Body of pancreas (tissue), 4 donors: ENCODE results near the gene KDM4C. TPM values are rescaled to one million over a fixed set of nuclear protein-coding genes. Genes with fewer than 3 reads are reported as not detected.
"Not testable (repeated sequence)": the region's sequence is repeated elsewhere in the genome, so short reads cannot be mapped to it uniquely, and the experiment has no call there.

Experiments
- ATAC-seq: fragments of 150-250 bp; one replicate; pipeline ENCODE4 v1.9.1; 2016
- DNase-seq, 4 donors: peaks; one replicate each; pipeline ENCODE4 v3.0.0-alpha.2; 2019
- H3K27ac ChIP-seq, 4 donors: fragments of 200-600 bp; sonication (generic); 1 replicate in 3 of 4; 2 replicates in 1 of 4; pipeline versions ENCODE4 v1.5.1 to v1.6.1; 2016 to 2019; ENCODE audit warnings: mild to moderate bottlenecking in 1 of 4, mixed read lengths in 1 of 4, moderate library complexity in 1 of 4
- H3K27me3 ChIP-seq, 2 donors: fragments of 200-600 bp; sonication (generic); one replicate each; pipeline ENCODE4 v1.6.0; 2016; ENCODE audit warnings: mild to moderate bottlenecking in 1 of 2
- H3K36me3 ChIP-seq, 2 donors: fragments of 200-600 bp; sonication (generic); replicated peaks in 1 of 2; 2 replicates each; pipeline ENCODE4 v1.5.1; 2016; ENCODE audit warnings: low read depth in 2 of 2; ENCODE audit not compliant: insufficient read depth in 1 of 2
- H3K4me1 ChIP-seq: fragments of 200-600 bp; sonication (generic); one replicate; pipeline ENCODE4 v1.6.0; 2016
- H3K4me3 ChIP-seq, 2 donors: fragments of 200-600 bp; sonication (generic); 1 replicate in 1 of 2; 2 replicates in 1 of 2; pipeline ENCODE4 v1.5.1; 2016 to 2019
- H3K9me3 ChIP-seq, 3 donors: fragments of 200-600 bp; sonication (generic); 1 replicate in 2 of 3; 2 replicates in 1 of 3; pipeline ENCODE4 v1.5.1; 2016
- POLR2A ChIP-seq, 3 donors: fragments of 450-650 bp; IDR thresholded peaks; one replicate each; pipeline ENCODE4 v1.6.1; 2016; ENCODE audit warnings: antibody characterized with exemption in 3 of 3, mild to moderate bottlenecking in 2 of 3
- WGBS, 2 donors: methylation state at CpG; one replicate each; pipeline ENCODE4 v1.1.5; 2017; 5-methylcytosine and 5-hydroxymethylcytosine counted together
- intact Hi-C: fragments of 100-400 bp; cut with DNase I; formaldehyde crosslinking; loops from one replicate; pipeline ENCODE4 v1.15.1; 2023
- total RNA-seq, 2 donors: library from RNA; depleted of rRNA; stranded (reverse); fragments of >200 nt; gene quantifications; one replicate each; pipeline ENCODE4 v1.1.0, GENCODE V29; 2016
- TF ChIP-seq, protein P1 (sequence below), 7 experiments: fragments of 450-650 bp in 4 of 7; fragments of 200-600 bp in 3 of 7; sonication (generic) in 3 of 7; IDR thresholded peaks; one replicate each; pipeline ENCODE4 v1.5.1; 2016 to 2019; ENCODE audit warnings: antibody characterized with exemption in 7 of 7

The KDM4C gene
- total RNA-seq, 2 donors from 2014 or later, result 40.5 to 48.5 TPM

DNA sequence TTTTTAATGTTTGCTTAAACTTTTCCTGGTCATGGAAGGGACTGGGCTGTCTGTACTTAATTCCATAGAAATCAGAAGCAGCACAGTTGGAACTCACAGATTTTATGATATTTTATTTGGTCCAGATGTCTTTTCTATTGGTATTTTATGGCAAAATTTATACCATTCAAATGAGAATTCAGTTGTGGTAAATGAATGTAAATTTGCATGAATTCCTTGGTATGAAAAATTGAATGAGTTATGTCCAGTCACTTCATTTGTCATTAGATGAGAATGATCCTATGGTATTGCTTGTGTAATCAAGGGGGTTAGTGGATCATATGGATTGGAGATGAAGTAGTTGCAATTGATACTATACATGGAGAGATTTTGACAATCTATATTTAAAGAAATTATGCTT, 188.0 kb downstream of the KDM4C start:
- intact Hi-C loops, result no loop called here
- no peak overlapping the region for H3K27ac ChIP-seq
- DNase-seq (no peak), ATAC-seq (no peak)
- no peaks in the 10 kb centered on the region for H3K36me3 ChIP-seq
- H3K27me3 ChIP-seq, result no peaks in the 10 kb centered on the region
- H3K4me1 ChIP-seq, result peaks cover 10% of the 10 kb centered on the region
- TF ChIP-seq, protein P1, sequence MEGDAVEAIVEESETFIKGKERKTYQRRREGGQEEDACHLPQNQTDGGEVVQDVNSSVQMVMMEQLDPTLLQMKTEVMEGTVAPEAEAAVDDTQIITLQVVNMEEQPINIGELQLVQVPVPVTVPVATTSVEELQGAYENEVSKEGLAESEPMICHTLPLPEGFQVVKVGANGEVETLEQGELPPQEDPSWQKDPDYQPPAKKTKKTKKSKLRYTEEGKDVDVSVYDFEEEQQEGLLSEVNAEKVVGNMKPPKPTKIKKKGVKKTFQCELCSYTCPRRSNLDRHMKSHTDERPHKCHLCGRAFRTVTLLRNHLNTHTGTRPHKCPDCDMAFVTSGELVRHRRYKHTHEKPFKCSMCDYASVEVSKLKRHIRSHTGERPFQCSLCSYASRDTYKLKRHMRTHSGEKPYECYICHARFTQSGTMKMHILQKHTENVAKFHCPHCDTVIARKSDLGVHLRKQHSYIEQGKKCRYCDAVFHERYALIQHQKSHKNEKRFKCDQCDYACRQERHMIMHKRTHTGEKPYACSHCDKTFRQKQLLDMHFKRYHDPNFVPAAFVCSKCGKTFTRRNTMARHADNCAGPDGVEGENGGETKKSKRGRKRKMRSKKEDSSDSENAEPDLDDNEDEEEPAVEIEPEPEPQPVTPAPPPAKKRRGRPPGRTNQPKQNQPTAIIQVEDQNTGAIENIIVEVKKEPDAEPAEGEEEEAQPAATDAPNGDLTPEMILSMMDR (IDR thresholded peaks at IDR 0.05), result no peak
- no peak for TF ChIP-seq POLR2A (IDR thresholded peaks at IDR 0.05)
- H3K4me3 ChIP-seq, result no peak overlapping the region
- H3K9me3 ChIP-seq, result no peaks in the 10 kb centered on the region

DNA sequence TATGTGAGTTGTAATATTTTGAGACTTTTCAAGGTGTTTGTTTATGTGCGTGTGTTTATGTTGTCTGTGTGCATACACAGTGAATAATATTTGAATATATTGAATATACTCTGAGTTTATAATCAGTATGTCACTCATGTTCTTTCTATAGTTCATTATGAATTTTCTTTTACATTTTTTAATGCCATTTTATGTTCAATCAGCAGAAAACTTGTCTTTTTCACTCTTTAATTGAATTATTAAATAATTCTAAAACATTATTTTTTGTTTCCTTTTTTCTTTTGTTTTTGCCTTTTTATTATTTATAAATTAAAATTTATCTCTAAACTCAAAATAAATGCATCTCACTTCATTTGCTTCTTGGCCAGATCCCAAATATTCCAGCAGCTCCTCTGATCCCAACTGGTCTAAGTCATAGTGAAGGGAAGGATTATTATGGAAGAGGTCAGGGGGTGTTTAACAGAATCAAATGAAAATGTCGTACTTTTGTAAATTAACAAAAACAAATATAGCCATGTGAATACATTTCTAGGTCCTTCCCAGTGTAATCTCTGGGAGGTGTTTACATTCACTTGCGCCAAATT, 188.9 kb downstream of the KDM4C start:
- whole genome bisulfite sequencing, 2 donors, result 50 to 56% methylated on average over 3 of the region's 3 CpGs
- no peak for ATAC-seq

GRCh38 chr9:6948921-6949320, 191.1 kb downstream of the KDM4C start:
- intact Hi-C loops, ATAC-seq, H3K4me3 ChIP-seq, H3K4me1 ChIP-seq, H3K9me3 ChIP-seq, H3K27me3 ChIP-seq, H3K36me3 ChIP-seq, DNase-seq, H3K27ac ChIP-seq: not testable (repeated sequence)
- 94% methylated on average over 12 to 19 of the region's 31 CpGs for WGBS, 2 donors

More for the DNA sequence above, 188.9 kb downstream of the KDM4C start:
- no peak for TF ChIP-seq POLR2A (IDR thresholded peaks at IDR 0.05)
- TF ChIP-seq, protein P1 (IDR thresholded peaks at IDR 0.05), result no peak
- Histone ChIP-seq H3K4me1 (peaks cover 10% of the 10 kb centered on the region), H3K27ac (no peak overlapping the region), H3K36me3 (no peaks in the 10 kb centered on the region), H3K4me3 (no peak overlapping the region), H3K27me3 (no peaks in the 10 kb centered on the region), H3K9me3 (no peaks in the 10 kb centered on the region)
- no peak for DNase-seq
- intact Hi-C loops, result no loop called here

DNA sequence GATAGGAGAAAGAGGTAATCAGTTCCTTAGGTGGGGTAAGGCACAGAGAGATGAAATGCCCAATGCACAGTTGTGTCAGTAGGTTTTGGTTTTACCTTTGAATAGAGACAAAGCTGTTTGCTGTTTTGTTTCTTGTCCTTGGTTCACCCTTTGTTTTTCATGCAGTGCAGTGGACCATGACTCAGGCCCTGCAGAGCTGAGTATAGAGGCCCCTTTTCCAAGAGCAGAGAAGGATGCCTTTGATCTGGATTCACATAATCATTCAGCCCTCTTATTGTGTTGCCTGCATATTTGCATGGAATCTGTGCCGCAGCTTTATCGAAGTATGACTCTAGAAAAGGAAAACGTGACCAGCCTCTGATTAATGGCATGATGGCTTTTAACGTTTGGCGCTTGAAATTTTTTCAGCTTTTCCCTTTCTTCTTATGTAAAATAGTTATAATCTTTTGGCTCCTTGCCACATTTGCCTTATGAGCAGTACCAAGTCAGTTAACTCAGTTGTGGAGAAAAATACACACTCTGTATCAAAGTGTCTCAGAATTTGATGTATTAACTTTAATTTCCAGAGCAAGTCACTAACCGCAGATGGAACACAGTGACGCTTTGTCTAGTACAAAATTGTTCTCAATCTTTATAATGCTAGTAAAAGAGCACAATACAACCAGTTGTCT, 197.6 kb downstream of the KDM4C start:
- intact Hi-C loops, result no loop called here
- no peaks in the 10 kb centered on the region for H3K9me3 ChIP-seq
- peaks cover 35% of the 10 kb centered on the region for H3K4me1 ChIP-seq
- TF ChIP-seq, protein P1 (IDR thresholded peaks at IDR 0.05), result no peak
- TF ChIP-seq POLR2A (IDR thresholded peaks at IDR 0.05), result no peak
- WGBS, 2 donors, result 21 to 22% methylated on average over 7 of the region's 7 CpGs
- ATAC-seq (peak; percentile 38), DNase-seq (no peak)
- H3K36me3 ChIP-seq, result no peaks in the 10 kb centered on the region
- H3K27ac ChIP-seq, result peak overlapping the region in 1 of 4 donors; percentile 9
- H3K27me3 ChIP-seq, result no peaks in the 10 kb centered on the region
- no peak overlapping the region for H3K4me3 ChIP-seq

DNA sequence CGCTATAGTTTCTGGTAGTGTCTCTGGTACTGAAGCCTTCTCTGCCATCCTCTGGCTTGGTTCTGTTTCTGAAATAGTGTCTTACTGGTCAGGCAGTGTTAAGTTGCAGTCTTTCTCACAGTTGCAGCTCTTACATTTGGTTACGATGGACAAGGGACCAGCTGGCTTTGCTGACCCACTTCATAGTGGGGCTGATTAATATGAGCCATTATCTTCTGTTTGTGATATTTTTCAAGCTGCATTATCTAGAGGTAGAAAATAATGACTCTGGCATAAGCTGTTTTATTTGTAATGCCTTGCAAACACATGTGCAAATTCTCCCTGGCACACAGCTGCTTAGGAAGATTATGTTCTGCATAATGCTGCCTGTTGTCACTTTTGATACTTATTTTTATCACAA, 199.1 kb downstream of the KDM4C start:
- no peak for ATAC-seq
- TF ChIP-seq, protein P1 (IDR thresholded peaks at IDR 0.05), result no peak
- TF ChIP-seq POLR2A (IDR thresholded peaks at IDR 0.05), result no peak
- intact Hi-C loops, result no loop called here
- Histone ChIP-seq H3K27me3 (no peaks in the 10 kb centered on the region), H3K9me3 (no peaks in the 10 kb centered on the region), H3K36me3 (no peaks in the 10 kb centered on the region), H3K4me1 (peaks cover 35% of the 10 kb centered on the region), H3K4me3 (no peak overlapping the region), H3K27ac (no peak overlapping the region)
- peak in 1 of 4 donors; percentile 14 for DNase-seq
- WGBS, 2 donors, result 29 to 31% methylated on average over 2 of the region's 2 CpGs
